NCI-H1417 treated with DMSO at 0.1 percent for 48 hours (cell line): ENCODE measurements around the gene TCHH.
"Not testable (repeated sequence)": the region's sequence is repeated elsewhere in the genome, so short reads cannot be mapped to it uniquely, and the experiment has no call there.

ENCODE experiments used
- DNase-seq: peaks from one replicate; lab custom pipeline; 2025; lab: John Stamatoyannopoulos, UW

The TCHH gene, protein sequence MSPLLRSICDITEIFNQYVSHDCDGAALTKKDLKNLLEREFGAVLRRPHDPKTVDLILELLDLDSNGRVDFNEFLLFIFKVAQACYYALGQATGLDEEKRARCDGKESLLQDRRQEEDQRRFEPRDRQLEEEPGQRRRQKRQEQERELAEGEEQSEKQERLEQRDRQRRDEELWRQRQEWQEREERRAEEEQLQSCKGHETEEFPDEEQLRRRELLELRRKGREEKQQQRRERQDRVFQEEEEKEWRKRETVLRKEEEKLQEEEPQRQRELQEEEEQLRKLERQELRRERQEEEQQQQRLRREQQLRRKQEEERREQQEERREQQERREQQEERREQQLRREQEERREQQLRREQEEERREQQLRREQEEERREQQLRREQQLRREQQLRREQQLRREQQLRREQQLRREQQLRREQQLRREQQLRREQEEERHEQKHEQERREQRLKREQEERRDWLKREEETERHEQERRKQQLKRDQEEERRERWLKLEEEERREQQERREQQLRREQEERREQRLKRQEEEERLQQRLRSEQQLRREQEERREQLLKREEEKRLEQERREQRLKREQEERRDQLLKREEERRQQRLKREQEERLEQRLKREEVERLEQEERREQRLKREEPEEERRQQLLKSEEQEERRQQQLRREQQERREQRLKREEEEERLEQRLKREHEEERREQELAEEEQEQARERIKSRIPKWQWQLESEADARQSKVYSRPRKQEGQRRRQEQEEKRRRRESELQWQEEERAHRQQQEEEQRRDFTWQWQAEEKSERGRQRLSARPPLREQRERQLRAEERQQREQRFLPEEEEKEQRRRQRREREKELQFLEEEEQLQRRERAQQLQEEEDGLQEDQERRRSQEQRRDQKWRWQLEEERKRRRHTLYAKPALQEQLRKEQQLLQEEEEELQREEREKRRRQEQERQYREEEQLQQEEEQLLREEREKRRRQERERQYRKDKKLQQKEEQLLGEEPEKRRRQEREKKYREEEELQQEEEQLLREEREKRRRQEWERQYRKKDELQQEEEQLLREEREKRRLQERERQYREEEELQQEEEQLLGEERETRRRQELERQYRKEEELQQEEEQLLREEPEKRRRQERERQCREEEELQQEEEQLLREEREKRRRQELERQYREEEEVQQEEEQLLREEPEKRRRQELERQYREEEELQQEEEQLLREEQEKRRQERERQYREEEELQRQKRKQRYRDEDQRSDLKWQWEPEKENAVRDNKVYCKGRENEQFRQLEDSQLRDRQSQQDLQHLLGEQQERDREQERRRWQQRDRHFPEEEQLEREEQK (N-terminal part only)

GRCh38 chr1:152115344-152115743 lies at the start of gene TCHH:
Gene TCHH (minus strand): TSS chr1:152115444. CDS start chr1:152114080, 1,364 bp downstream.
- no peak for DNase-seq

DNA sequence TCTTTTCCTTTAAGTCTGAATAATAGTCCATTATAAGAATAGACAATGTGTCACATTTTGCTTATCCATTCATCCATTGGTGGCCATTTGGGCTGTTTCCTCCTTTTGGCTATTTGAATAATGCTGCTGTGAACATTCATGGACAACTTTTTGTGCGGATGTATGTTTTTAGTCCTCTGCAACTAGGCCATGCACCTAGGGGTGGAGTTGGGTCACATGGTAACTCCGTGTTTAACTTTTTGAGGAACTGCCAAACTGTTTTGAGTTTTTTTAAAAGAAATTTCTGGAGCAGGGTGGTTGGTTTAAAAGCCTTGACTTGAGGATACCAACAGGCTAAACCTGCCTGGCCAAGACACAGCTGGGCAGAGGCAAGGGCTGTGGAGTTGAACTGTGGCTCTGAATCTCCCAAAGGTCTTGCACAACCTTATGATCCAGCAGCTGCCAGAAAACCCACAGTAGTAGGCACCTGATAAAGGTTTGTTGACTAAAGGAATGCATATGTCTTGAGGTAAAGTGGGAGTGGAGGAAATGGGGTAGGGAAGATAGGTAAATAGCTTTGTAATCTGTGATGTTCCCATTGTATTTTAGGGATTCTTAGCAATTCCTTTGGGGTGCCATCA lies 49.4 kb upstream of the TCHH start:
- no peak for DNase-seq

DNA sequence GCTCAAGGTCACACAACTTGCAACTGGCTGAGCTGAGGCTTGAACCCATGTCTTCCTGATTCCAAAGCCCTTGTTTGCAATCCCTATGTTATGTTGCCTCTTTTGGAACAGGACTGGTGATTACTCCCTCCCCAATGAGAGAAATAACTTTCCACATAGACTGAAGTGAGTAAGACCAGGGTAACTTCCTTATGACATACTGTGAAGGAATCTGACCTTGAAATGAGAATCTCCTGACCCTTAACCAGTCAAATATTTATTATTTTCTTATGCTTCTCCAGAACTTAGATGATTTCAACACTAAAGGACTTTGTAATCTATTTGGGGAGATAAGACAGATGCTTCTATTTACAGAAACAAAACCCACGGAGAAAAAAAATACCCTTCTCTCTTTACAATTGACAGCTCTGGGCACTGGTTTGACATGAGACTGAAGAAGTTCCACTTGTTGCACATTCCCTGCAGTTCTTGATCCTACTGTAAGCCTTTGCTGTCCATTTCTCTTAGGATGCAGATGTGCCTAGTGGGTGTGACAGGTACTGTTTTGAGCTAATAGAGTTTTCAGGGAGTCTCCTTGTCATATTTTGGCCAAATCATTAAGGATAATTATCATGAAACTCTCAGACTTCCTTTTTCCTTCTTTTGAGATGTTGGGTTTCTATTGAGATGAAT lies 47.7 kb upstream of the TCHH start:
- DNase-seq = no peak

GRCh38 chr1:152160576-152160975 lies 45.3 kb upstream of the TCHH start:
- DNase-seq = no peak

- DNase-seq = no peak
These were observed 43.9 kb upstream of the TCHH start, which contains the start of gene RPTN for GRCh38 chr1:152159144-152159543. Gene RPTN (minus strand): TSS chr1:152159228. CDS start chr1:152157889, 1,339 bp downstream.

- no peak for DNase-seq
These were observed 38.8 kb upstream of the TCHH start for GRCh38 chr1:152153996-152154395.

- DNase-seq = no peak
These were observed 36.4 kb upstream of the TCHH start for GRCh38 chr1:152151646-152152045.

DNA sequence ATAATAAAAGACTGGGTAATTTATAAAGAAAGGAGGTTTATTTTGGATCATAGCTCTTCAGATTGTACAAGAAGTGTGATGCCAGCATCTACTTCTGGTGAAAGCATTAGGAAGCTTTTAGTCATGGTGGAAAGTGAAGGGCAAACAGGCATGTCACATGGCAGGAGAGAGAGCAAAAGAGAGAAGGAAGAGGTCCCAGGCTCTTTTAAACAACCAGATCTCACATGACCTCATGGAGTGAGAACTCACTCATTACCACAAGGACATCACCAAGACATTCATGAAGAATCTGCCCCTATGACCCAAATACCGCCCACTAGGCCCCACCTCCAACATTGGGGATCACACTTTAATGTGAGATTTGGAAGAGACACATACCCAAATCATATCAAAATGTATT lies 33.7 kb upstream of the TCHH start:
- DNase-seq = no peak

- no peak for DNase-seq
These were observed 32.8 kb upstream of the TCHH start for GRCh38 chr1:152148051-152148450.

- no peak for DNase-seq
These were observed 30.5 kb upstream of the TCHH start for GRCh38 chr1:152145769-152146168.

GRCh38 chr1:152144674-152145183 lies 29.5 kb upstream of the TCHH start:
- DNase-seq = not testable (repeated sequence)

DNA sequence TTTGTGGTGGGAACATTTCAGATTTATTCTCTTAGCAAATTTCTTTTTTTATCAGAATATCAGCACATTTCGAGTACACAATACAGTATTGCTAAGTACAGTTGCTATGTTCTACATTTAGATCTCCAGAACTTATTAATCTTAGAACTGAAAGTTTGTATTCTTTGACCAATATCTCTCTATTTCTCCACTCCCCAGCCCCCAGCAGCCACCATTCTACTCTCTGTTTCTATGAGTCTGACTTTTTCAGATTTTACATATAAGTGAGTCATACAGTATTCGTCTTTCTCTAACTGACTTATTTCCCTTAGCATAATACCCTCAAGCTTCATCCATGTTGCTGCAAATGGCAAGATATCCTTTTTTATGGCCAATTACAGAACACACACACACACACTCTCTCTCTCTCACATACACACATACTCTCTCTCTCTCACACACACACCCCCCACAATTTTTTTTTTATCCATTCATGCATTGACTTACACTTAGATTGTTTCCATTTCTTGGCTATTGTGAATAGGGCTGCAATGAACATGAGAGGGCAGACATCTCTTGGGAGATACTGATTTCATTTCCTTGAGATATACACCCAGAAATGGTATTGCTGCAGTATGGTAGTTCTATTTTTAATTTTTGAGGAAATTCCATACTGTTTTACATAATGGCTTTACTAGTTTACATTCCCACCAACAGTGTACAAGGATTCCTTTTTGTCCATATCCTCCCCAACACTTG lies 28.1 kb upstream of the TCHH start:
- DNase-seq = no peak

- no peak for DNase-seq
These were observed 26.8 kb upstream of the TCHH start for GRCh38 chr1:152141971-152142584.

DNA sequence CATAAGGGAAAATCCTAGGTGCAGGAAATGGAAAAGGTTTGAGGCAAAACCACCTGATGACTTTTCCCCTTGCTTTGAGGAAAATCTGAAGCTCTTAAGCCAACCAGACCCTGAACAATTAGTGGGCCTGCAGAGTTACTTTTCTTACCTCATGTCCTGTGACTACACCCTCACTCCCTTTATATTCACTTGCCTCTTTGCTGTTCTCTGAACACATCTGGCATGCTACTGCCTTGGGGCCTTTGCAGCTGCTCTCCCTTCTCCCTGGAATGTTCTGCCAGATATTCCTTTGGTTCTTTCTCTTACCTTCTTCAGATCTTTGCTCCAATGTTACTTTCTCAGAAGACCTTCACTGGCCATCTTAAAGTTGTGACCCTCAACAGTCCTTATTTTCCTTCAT lies 22.0 kb upstream of the TCHH start:
- no peak for DNase-seq

DNA sequence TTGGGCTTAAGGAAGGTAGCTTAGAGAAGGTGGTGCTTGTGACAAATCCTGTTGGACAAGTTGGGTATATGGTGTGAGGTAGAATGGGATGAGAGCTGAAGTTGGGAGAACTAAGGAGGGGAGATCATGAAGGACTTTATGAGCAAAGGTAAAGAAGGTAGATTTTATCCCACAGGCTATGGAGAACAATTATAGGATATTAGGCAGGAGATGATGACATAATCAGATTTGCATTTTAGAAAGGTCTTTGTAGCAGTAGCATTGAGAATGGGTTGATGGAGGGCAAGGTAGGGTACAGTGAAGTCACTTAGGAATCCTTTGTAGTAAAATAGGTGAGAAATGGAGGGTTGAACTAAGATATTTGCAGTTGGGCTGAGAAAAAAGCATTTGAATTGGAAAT lies 14.9 kb upstream of the TCHH start:
- no peak for DNase-seq

DNA sequence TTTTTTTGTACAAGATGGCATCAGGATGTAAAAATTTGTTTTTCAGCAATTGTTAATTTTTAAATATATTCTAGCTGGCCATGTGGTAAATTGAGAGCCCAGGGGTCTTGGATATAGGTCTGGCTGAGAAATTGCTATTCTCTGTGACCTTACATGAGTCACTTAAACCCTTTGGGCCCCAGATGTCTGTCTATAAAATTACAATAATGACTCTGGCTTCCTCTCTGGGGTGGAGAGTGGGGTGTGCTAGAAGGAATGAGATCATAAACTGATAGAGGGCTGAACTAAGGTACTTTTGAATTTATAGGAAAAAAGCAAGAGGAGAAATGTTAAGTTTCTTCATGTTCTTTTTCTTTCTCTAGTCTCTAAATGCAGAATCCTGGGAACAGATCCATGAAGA lies 12.4 kb upstream of the TCHH start:
- DNase-seq = no peak

GRCh38 chr1:152125834-152126443 lies 10.7 kb upstream of the TCHH start:
- DNase-seq = no peak

DNA sequence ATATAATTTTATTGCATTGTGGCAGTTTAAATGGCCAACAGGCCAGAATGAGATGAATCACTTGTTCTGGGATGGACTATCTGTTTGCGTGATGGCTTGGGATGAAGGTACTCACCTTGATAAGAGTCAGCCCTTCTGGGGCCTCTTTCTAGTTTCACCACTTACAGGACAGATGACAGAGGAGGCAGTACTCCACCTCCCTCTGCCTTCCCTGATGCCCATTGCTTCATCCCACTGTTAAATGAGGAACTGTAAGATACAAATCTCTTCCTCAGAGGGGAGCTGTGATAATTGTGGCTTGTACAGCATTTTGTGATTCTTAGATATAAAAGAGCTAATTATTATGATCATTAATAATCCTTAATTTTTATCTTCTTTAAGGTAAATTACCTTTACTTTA lies 3.7 kb upstream of the TCHH start:
- no peak for DNase-seq

DNA sequence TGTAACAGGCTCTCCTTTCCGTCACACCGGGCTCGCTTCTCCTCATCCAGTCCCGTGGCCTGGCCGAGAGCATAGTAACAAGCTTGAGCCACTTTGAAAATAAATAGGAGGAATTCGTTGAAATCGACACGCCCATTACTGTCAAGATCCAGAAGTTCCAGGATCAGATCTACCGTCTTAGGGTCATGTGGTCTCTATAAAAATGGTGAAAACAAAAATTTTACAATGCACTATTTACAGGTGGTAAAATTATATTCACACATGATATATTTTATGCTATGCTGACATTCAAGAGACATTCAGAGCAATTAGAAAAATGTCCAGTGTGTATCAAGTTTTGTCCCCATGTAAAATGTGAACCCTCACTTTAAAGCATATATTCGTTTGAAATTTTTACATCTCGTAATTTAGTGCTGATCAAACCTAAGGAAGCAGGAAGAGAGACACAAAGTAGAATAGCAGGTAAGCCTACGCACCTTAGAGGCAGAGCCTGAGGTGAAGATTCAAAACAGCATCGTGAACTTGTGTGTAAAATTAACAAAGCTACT lies 2.3 kb downstream of the TCHH start:
- DNase-seq = no peak
